Measurements from ENCODE around the gene PLA2G1B.
A peak's percentile ranks its signal among the peaks of the same experiment; 100 is the strongest.

PLA2G1B gene

DNA sequence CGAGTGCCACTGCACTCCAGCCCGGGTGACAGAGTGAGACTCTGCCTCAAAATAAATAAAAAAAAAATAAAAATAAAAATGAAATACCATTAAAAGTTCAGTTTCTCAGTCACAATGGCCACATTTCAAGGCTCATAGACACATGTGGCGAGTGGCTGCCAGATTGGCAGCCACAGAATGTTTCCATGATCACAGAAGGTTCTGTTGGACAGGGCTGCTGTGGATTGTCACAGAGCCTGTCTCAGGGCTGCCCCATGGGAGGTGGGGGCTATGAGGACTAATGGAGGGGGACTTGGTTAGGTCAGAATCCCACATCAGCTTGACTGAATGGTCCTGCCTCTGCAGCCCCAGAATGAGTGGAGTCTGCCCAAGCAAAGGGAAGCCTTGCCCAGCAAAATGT, 3.8 kb upstream of the PLA2G1B start:
- H3K4me3 ChIP-seq (ENCODE audit: low read depth, low read length), result no peak overlapping the region
- no peak for DNase-seq (ENCODE audit: low read depth)
- TF ChIP-seq, protein P1, sequence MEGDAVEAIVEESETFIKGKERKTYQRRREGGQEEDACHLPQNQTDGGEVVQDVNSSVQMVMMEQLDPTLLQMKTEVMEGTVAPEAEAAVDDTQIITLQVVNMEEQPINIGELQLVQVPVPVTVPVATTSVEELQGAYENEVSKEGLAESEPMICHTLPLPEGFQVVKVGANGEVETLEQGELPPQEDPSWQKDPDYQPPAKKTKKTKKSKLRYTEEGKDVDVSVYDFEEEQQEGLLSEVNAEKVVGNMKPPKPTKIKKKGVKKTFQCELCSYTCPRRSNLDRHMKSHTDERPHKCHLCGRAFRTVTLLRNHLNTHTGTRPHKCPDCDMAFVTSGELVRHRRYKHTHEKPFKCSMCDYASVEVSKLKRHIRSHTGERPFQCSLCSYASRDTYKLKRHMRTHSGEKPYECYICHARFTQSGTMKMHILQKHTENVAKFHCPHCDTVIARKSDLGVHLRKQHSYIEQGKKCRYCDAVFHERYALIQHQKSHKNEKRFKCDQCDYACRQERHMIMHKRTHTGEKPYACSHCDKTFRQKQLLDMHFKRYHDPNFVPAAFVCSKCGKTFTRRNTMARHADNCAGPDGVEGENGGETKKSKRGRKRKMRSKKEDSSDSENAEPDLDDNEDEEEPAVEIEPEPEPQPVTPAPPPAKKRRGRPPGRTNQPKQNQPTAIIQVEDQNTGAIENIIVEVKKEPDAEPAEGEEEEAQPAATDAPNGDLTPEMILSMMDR (IDR thresholded peaks at IDR 0.05; ENCODE audit: control insufficient read depth, extremely low read depth, insufficient read depth), result no peak

DNA sequence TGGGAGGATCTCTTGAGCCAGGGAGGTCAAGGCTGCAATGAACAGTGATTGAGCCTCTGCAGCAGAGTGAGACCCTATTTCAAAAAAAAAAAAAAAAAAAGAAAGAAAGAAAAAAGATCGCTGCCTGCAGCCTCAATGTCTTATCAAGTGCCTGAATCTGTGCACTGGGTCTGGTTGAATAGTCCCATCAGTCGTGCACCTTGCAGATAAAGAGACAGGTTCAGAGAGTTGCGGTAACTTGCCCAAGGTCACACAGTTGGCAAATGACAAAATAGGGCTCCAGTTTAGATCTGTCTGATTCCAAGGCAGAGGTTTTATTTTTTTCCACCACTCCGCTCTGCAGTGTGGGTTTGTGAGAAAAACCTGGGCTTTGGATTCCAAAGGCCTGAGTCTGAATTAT, 649 bp upstream of the PLA2G1B start:
- no peak overlapping the region for H3K4me3 ChIP-seq (ENCODE audit: low read depth, low read length)
- DNase-seq (ENCODE audit: low read depth), result no peak
- TF ChIP-seq, protein P1 (IDR thresholded peaks at IDR 0.05; ENCODE audit: control insufficient read depth, extremely low read depth, insufficient read depth), result no peak

DNA sequence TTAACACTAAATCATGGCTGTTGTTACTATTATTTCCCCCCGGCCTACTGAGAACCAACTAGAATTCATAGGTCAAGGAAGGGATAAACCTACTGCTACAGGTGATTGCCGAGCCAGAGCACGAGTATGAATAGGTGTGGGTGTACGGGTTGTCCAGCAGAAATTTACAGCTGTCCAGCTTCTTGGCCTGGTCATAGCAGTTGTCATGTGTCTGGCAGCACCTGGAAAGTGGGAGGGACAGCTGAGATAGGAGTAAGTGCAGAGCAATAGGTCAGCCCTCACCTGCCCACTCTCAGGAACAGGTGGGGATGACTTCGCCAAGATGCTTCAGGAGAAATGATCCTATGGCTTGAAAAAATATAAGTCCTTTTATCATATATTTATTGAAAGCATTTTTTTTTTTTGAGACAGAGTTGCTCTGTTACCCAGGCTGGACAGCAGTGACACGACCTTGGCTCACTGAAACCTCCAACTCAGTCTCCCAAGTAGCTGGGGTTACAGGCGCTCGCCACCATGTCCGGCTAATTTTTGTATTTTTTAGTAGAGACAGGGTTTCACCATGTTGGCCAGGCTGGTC, 2.6 kb downstream of the PLA2G1B start:
- TF ChIP-seq, protein P1 (IDR thresholded peaks at IDR 0.05; ENCODE audit: control insufficient read depth, extremely low read depth, insufficient read depth), result 0 out of 2 replicates have a peak, but pooled peaks have one; percentile 2
- no peak for DNase-seq (ENCODE audit: low read depth)
- no peak overlapping the region for H3K4me3 ChIP-seq (ENCODE audit: low read depth, low read length)

DNA sequence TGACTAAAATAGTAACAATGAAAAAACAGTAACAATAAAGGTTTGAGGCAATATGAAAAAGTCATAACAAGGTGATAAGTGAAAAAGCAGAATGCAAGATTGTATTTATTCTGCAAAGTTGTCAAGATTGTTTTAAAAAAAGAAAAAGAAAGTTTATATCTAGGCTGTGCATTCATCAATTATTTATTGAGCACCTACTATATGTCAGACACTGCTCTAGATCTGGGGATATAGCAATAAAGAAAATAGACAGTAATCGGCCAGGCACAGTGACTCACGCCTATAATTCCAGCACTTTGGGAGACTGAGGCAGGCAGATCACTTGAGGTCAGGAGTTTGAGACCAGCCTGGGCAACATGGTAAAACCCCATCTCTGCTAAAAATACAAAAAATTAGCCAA, 3.8 kb downstream of the PLA2G1B start:
- TF ChIP-seq, protein P1 (IDR thresholded peaks at IDR 0.05; ENCODE audit: control insufficient read depth, extremely low read depth, insufficient read depth), result no peak
- H3K4me3 ChIP-seq (ENCODE audit: low read depth, low read length), result no peak overlapping the region
- no peak for DNase-seq (ENCODE audit: low read depth)

DNA sequence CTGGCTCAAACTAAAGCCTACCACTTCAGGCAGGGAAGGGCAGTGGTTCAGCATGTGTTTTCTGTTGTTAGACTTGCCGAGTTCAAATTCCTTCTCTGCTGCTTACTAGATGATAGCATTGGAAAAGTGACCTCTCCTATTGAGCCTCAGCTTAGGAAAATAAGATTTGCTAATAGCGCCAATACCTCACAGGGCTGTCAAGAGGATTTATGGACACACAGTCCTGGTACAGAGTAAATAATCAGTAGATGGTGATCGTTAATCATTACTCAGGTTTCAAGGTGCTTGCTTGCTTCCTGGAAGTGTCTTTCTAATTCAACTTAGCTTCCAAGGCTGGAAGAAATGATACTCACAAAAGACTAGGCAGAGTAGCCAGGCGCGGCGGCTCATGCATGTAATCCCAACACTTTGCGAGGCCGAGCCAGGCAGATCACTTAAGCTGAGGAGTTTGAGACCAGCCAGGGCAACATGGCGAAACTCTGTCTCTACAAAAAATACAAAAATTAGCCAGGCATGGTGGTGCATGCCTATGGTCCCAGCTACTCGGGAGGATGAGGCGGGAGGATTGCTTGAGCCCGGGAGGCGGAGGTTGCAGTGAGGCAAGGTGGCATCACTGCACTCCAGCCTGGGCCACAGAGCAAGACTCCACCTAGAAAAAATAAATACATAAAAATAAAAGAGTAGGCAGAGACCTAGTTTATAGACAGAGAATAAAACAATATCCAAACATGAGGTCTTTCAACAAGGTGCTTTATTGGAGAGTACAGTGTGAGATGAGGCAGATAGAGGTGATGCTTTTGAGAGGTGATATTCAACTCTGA, 6.0 kb downstream of the PLA2G1B start:
- no peak for DNase-seq (ENCODE audit: low read depth)
- TF ChIP-seq, protein P1 (IDR thresholded peaks at IDR 0.05; ENCODE audit: control insufficient read depth, extremely low read depth, insufficient read depth), result no peak
- H3K4me3 ChIP-seq (ENCODE audit: low read depth, low read length), result no peak overlapping the region

DNA sequence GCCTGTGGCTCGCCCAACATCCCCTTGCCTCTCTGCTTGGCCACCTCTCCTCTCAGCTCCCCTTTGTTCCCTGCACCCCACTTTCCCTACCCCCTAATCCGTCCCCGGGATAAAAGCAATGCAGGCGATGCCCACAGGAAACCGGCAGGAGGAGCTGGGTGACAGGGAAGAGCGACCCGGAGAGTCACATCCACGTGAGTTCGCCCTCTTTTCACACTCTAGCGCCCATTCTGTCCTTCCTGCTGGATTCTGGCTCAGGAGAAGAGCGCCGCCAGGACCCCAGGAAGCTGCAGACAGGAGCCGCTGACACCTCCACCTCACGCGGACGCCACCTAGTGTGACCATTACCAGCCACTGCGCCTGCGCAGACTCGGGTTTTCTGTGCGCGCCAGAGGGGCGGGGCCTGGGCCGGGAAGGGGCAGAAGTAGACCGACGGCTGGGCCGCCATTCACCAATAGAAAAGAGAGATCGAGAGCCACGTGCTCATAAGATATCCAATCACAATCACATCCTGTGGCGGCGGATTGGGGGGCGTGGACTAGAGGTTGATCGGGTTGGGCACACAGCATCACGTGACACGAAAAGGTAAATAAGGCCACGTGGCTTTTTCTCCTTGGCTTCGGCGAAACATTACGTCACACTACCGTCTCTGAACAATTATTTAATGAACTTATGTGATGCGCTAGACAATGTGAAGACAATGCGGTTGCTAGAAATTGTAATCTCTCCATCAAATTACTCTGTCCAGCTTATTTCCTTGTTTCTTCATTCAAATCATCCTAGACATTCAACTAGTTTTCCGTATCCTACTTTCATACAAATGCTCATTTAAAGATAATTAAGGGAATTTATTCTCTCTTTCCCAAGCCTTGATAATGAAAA, 10.1 kb downstream of the PLA2G1B start:
- H3K4me3 ChIP-seq (ENCODE audit: low read depth, low read length), result peak overlapping the region; percentile 83
- TF ChIP-seq, protein P1 (IDR thresholded peaks at IDR 0.05; ENCODE audit: control insufficient read depth, extremely low read depth, insufficient read depth), result peak; percentile 39
- peak; percentile 100 for DNase-seq (ENCODE audit: low read depth)
